Left lung (tissue), 10 donors: Measurements from ENCODE around the gene UGT1A5. TPM values are rescaled to one million over a fixed set of nuclear protein-coding genes. Genes with fewer than 3 reads are reported as not detected.

Source experiments
- ATAC-seq: fragments of 200-7000 bp; cut with Tn5 transposase; one replicate; pipeline ENCODE4 v1.9.1; 2020; ENCODE audit warnings: moderate library complexity
- DNase-seq, 4 donors: peaks; one replicate each; pipeline ENCODE4 v3.0.0-alpha.2; 2013 to 2020
- H3K27ac ChIP-seq, 2 donors: fragments of 200-600 bp; sonication (generic) in 1 of 2; one replicate each; pipeline versions ENCODE4 v1.5.0 to v1.8.0; 2020 to 2021
- H3K27me3 ChIP-seq, 2 donors: fragments of 200-600 bp; sonication (generic) in 1 of 2; one replicate each; pipeline versions ENCODE4 v1.5.0 to v1.8.0; 2020 to 2021
- H3K36me3 ChIP-seq, 2 donors: fragments of 200-600 bp; sonication (generic) in 1 of 2; one replicate each; pipeline versions ENCODE4 v1.5.0 to v1.8.0; 2020 to 2021
- H3K4me1 ChIP-seq, 2 donors: fragments of 200-600 bp; one replicate each; pipeline ENCODE4 v1.8.0; 2021
- H3K4me3 ChIP-seq, 2 donors: fragments of 200-600 bp; sonication (generic) in 1 of 2; one replicate each; pipeline versions ENCODE4 v1.5.0 to v1.8.0; 2020 to 2021; ENCODE audit warnings: mild to moderate bottlenecking in 1 of 2
- H3K9me3 ChIP-seq, 2 donors: fragments of 200-600 bp; sonication (generic) in 1 of 2; one replicate each; pipeline versions ENCODE4 v1.5.0 to v1.8.0; 2020 to 2021
- CTCF ChIP-seq, 2 donors: fragments of 200-600 bp; sonication (generic) in 1 of 2; IDR thresholded peaks; one replicate each; pipeline versions ENCODE4 v1.5.0 to v1.8.0; 2021; ENCODE audit warnings: antibody characterized with exemption in 2 of 2
- intact Hi-C, 2 donors: fragments of 100-400 bp; cut with DNase I; formaldehyde crosslinking; loops; one replicate each; pipeline versions ENCODE4 v1.11.2 to v1.14.2; 2022
- polyA plus RNA-seq, 6 donors: library from polyadenylated mRNA; unstranded; fragments of 120-200 nt; gene quantifications; one replicate each; pipeline ENCODE4 v1.2.1, GENCODE V29; 2013; ENCODE audit not compliant: insufficient read length in 6 of 6
- total RNA-seq, 2 donors: library from RNA; stranded (reverse); fragmentation: NEBNext Ultra II Directional; extraction: Animal tissue kit (Norgen Biotek cat#: 25700); gene quantifications; one replicate each; pipeline ENCODE4 v1.2.1, GENCODE V29; 2021
- donor health status: DM: no; HTN: yes; CAD: no.
- donor health status: DM: no; HTN: no; CAD: no.

UGT1A5 gene
- total and polyA plus RNA-seq, 8 donors = 0.10 TPM; not detected in 7

- TF ChIP-seq CTCF (IDR thresholded peaks at IDR 0.05) = no peak
- Histone ChIP-seq H3K9me3 (peaks cover 0 to 4% of the 10 kb centered on the region in 2 donors), H3K4me3 (no peak overlapping the region), H3K36me3 (no peaks in the 10 kb centered on the region), H3K27ac (no peak overlapping the region), H3K4me1 (no peaks in the 10 kb centered on the region), H3K27me3 (no peaks in the 10 kb centered on the region)
- ATAC-seq (no peak), DNase-seq (peak in 1 of 4 donors; percentile 49)
- intact Hi-C loops = no loop called here
These were observed 107.4 kb downstream of the UGT1A5 start for GRCh38 chr2:233819884-233820773.

- Histone ChIP-seq H3K27ac (no peak overlapping the region), H3K27me3 (no peaks in the 10 kb centered on the region), H3K4me1 (no peaks in the 10 kb centered on the region), H3K36me3 (no peaks in the 10 kb centered on the region), H3K4me3 (no peak overlapping the region), H3K9me3 (peaks cover 0 to 4% of the 10 kb centered on the region in 2 donors)
- no peak for ATAC-seq
- intact Hi-C loops = no loop called here
- no peak for DNase-seq
- TF ChIP-seq CTCF (IDR thresholded peaks at IDR 0.05) = no peak
These were observed 108.0 kb downstream of the UGT1A5 start for GRCh38 chr2:233820774-233821105.

DNA sequence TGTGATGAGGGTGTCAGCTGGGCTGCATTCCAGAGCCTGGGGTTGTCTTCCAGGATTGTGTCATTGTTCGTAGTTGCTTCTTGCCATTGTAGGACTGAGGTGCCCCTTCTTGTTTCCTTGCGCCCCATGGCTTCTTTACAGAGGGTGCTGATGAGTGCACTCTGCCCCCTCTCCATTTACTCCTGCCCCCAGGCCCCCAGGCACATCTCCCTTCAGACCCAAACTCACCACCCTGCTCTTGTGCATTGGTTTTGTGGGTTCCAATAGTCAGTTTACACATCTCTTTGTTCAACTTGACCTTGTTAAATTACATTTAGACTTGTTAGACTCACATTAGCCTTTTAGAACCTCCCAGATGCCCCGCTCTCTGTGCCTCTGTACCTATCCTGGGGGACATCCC lies 108.5 kb downstream of the UGT1A5 start:
- ATAC-seq (no peak), DNase-seq (no peak)
- H3K4me3 ChIP-seq = no peak overlapping the region
- H3K36me3 ChIP-seq = no peaks in the 10 kb centered on the region
- H3K27ac ChIP-seq = no peak overlapping the region
- no peaks in the 10 kb centered on the region for H3K9me3 ChIP-seq
- intact Hi-C loops = no loop called here
- no peak for TF ChIP-seq CTCF (IDR thresholded peaks at IDR 0.05)
- no peaks in the 10 kb centered on the region for H3K4me1 ChIP-seq
- H3K27me3 ChIP-seq = no peaks in the 10 kb centered on the region

GRCh38 chr2:233821709-233822100 lies 109.0 kb downstream of the UGT1A5 start:
- no peak overlapping the region for H3K27ac ChIP-seq
- intact Hi-C loops = no loop called here
- no peak for TF ChIP-seq CTCF (IDR thresholded peaks at IDR 0.05)

GRCh38 chr2:233822101-233822771 lies 109.5 kb downstream of the UGT1A5 start:
- H3K27ac ChIP-seq = no peak overlapping the region
- H3K27me3 ChIP-seq = no peaks in the 10 kb centered on the region
- no peak overlapping the region for H3K4me3 ChIP-seq
- intact Hi-C loops = no loop called here
- TF ChIP-seq CTCF (IDR thresholded peaks at IDR 0.05) = no peak
- no peaks in the 10 kb centered on the region for H3K9me3 ChIP-seq
- H3K4me1 ChIP-seq = no peaks in the 10 kb centered on the region
- no peaks in the 10 kb centered on the region for H3K36me3 ChIP-seq
- ATAC-seq (no peak), DNase-seq (no peak)

More at GRCh38 chr2:233821709-233822100, 109.0 kb downstream of the UGT1A5 start:
- H3K27me3 ChIP-seq = no peaks in the 10 kb centered on the region
- H3K9me3 ChIP-seq = no peaks in the 10 kb centered on the region
- H3K4me1 ChIP-seq = no peaks in the 10 kb centered on the region
- DNase-seq = no peak
- no peaks in the 10 kb centered on the region for H3K36me3 ChIP-seq
- H3K4me3 ChIP-seq = no peak overlapping the region
- no peak for ATAC-seq
